Natural killer cell (primary cell): ENCODE data around the gene YES1. TPM values are rescaled to one million over a fixed set of nuclear protein-coding genes. Genes with fewer than 3 reads are reported as not detected.

Source experiments
- ATAC-seq, 3 donors: fragments of 150-1000 bp in 2 of 3; fragments of 200-7000 bp in 1 of 3; cut with Tn5 transposase; 1 replicate in 1 of 3; 2 replicates in 2 of 3; pipeline ENCODE4 v1.10.0; 2021; ENCODE audit warnings: mild to moderate bottlenecking in 2 of 3, moderate library complexity in 2 of 3
- DNase-seq, 2 donors: peaks; one replicate each; pipeline versions ENCODE4 v3.0.0 to v3.0.0-alpha.2; 2013 to 2021; ENCODE audit warnings: mixed read lengths in 1 of 2
- H3K27ac ChIP-seq: one replicate; pipeline ENCODE4 v1.5.1; 2013; ENCODE audit warnings: mild to moderate bottlenecking, low read length
- H3K27me3 ChIP-seq: one replicate; pipeline ENCODE4 v1.6.1; 2013; ENCODE audit warnings: low read length; ENCODE audit not compliant: control insufficient read depth, insufficient read depth
- H3K36me3 ChIP-seq: one replicate; pipeline ENCODE4 v1.6.1; 2013; ENCODE audit warnings: low read length; ENCODE audit not compliant: control insufficient read depth, insufficient read depth
- H3K4me1 ChIP-seq: one replicate; pipeline ENCODE4 v1.6.1; 2013; ENCODE audit warnings: low read length; ENCODE audit not compliant: control insufficient read depth, insufficient read depth
- H3K4me3 ChIP-seq: one replicate; pipeline ENCODE4 v1.5.1; 2013; ENCODE audit warnings: low read length
- H3K9me3 ChIP-seq: one replicate; pipeline ENCODE4 v1.6.1; 2013; ENCODE audit warnings: low read length; ENCODE audit not compliant: control insufficient read depth, insufficient read depth
- H3K27ac Mint-ChIP-seq, 2 donors: one replicate each; pipeline ENCODE4 v1.8.0; 2022; ENCODE audit warnings: mild to moderate bottlenecking in 2 of 2, mixed read lengths in 2 of 2, moderate library complexity in 1 of 2
- H3K27me3 Mint-ChIP-seq, 2 donors: one replicate each; pipeline ENCODE4 v1.8.0; 2022; ENCODE audit warnings: low read depth in 2 of 2, mixed read lengths in 2 of 2
- H3K36me3 Mint-ChIP-seq: one replicate; pipeline ENCODE4 v1.8.0; 2022; ENCODE audit warnings: mixed read lengths
- H3K4me1 Mint-ChIP-seq, 2 donors: one replicate each; pipeline ENCODE4 v1.8.0; 2022; ENCODE audit warnings: mixed read lengths in 2 of 2
- H3K4me3 Mint-ChIP-seq: one replicate; pipeline ENCODE4 v1.8.0; 2022; ENCODE audit warnings: mild to moderate bottlenecking, moderate library complexity, mixed read lengths
- H3K9me3 Mint-ChIP-seq, 2 donors: one replicate each; pipeline ENCODE4 v1.8.0; 2022; ENCODE audit warnings: mixed read lengths in 2 of 2
- CTCF ChIP-seq: fragments of 200-600 bp; IDR thresholded peaks from one replicate; pipeline ENCODE4 v1.8.0; 2022; ENCODE audit warnings: antibody characterized with exemption
- WGBS: methylation state at CpG from one replicate; pipeline ENCODE4 v1.1.7; 2013; ENCODE audit warnings: missing lambda C conversion rate; ENCODE audit not compliant: insufficient coverage; 5-methylcytosine and 5-hydroxymethylcytosine counted together
- intact Hi-C: fragments of 100-400 bp; cut with micrococcal nuclease; formaldehyde crosslinking; loops from one replicate; pipeline ENCODE4 v1.14.2; 2022
- total RNA-seq, 4 donors: library from RNA; stranded (reverse); fragments of 120-200 nt in 1 of 4; gene quantifications; one replicate each; pipeline versions ENCODE4 v1.2.3 to v1.2.4, GENCODE V29; 2013 to 2022

Gene YES1
- total RNA-seq, 3 donors from 2014 or later (not counting 1 experiment from before 2014, with no cell fraction given): 70.2 to 101 (median 76.2) TPM

DNA sequence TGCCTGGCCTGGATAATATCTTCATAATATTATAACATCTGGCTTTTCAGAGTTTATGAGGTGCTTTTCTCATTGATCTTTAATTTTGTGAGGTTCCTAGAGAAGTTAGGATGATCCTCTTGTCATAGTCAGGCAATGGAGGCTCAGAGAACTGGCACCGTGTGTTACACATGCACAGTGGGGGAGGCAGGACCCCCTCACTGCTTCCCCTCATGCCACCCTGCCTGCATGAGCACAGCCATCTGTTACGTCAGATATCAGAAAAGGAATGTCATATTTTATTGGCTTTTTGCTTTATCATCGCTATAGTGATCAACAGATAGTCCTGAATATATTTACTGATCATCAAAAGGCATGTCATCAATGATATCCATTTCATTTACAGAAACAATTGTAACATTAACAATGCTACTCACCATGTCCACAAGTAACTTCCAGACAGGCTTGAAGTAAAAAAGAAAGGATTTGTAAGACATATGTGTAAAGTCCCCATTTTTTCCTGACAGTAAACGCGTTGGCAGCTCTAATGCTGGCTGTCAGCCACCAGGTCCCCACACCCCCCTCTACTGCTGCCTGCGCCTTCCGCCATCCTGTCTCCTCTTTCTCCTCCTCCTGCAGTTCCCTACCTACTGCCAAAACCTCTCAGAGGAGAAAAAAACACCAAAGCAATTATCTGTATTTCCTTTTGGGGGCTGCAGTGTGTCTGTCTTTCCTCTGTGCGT lies 118.4 kb downstream of the YES1 start:
- peaks cover 4% of the 10 kb centered on the region for H3K36me3 ChIP-seq
- Mint-ChIP-seq H3K27ac (no peak overlapping the region), H3K36me3 (no peaks in the 10 kb centered on the region)

GRCh38 chr18:692824-693223 lies 119.2 kb downstream of the YES1 start:
- Mint-ChIP-seq H3K9me3 (no peaks in the 10 kb centered on the region), H3K27ac (no peak overlapping the region), H3K4me1 (peaks cover 0 to 5% of the 10 kb centered on the region in 2 donors), H3K36me3 (no peaks in the 10 kb centered on the region), H3K4me3 (no peak overlapping the region), H3K27me3 (no peaks in the 10 kb centered on the region)
- Histone ChIP-seq H3K27ac (no peak overlapping the region), H3K4me3 (no peak overlapping the region), H3K9me3 (no peaks in the 10 kb centered on the region), H3K36me3 (peaks cover 4% of the 10 kb centered on the region), H3K27me3 (no peaks in the 10 kb centered on the region), H3K4me1 (no peaks in the 10 kb centered on the region)
- WGBS: 66% methylated on average over 6 of the region's 6 CpGs
- intact Hi-C loops: no loop called here
- ATAC-seq: no peak
- DNase-seq: no peak
- no peak for TF ChIP-seq CTCF

More for the DNA sequence above, 118.4 kb downstream of the YES1 start:
- Mint-ChIP-seq H3K4me1 (peaks cover 0 to 5% of the 10 kb centered on the region in 2 donors), H3K9me3 (no peaks in the 10 kb centered on the region), H3K4me3 (no peak overlapping the region), H3K27me3 (no peaks in the 10 kb centered on the region)
- DNase-seq: no peak
- no peak overlapping the region for H3K4me3 ChIP-seq
- WGBS: 83% methylated on average over 8 of the region's 8 CpGs
- no peak for ATAC-seq
- TF ChIP-seq CTCF: no peak
- H3K27me3 ChIP-seq: no peaks in the 10 kb centered on the region
- intact Hi-C loops: no loop called here
- no peak overlapping the region for H3K27ac ChIP-seq
- H3K9me3 ChIP-seq: no peaks in the 10 kb centered on the region
- no peaks in the 10 kb centered on the region for H3K4me1 ChIP-seq

GRCh38 chr18:688323-688722 lies 123.7 kb downstream of the YES1 start:
- Histone ChIP-seq H3K36me3 (peaks cover 3% of the 10 kb centered on the region), H3K4me3 (no peak overlapping the region), H3K27ac (no peak overlapping the region), H3K4me1 (no peaks in the 10 kb centered on the region), H3K9me3 (no peaks in the 10 kb centered on the region), H3K27me3 (no peaks in the 10 kb centered on the region)
- no peak for TF ChIP-seq CTCF
- DNase-seq (no peak), ATAC-seq (no peak)
- intact Hi-C loops: no loop called here
- Mint-ChIP-seq H3K9me3 (no peaks in the 10 kb centered on the region), H3K36me3 (no peaks in the 10 kb centered on the region), H3K4me3 (no peak overlapping the region), H3K27me3 (no peaks in the 10 kb centered on the region), H3K4me1 (peaks cover 0 to 3% of the 10 kb centered on the region in 2 donors), H3K27ac (no peak overlapping the region)
- WGBS: 92% methylated on average over 5 of the region's 5 CpGs
